AG09319 (cell line): Measurements from ENCODE around the gene THOC5.
A peak's percentile ranks its signal among the peaks of the same experiment; 100 is the strongest.
"Not testable (repeated sequence)": the region's sequence is repeated elsewhere in the genome, so short reads cannot be mapped to it uniquely, and the experiment has no call there.

Experiments used
- DNase-seq: peaks from one replicate; pipeline ENCODE4 v3.0.0-alpha.2; 2010; ENCODE audit warnings: low read depth; ENCODE audit errors: extremely low read depth
- CTCF ChIP-seq: IDR thresholded peaks from 2 replicates; pipeline ENCODE4 v1.5.1; 2011; ENCODE audit warnings: low read depth, mild to moderate bottlenecking, inconsistent platforms, low read length, moderate library complexity

THOC5 gene

DNA sequence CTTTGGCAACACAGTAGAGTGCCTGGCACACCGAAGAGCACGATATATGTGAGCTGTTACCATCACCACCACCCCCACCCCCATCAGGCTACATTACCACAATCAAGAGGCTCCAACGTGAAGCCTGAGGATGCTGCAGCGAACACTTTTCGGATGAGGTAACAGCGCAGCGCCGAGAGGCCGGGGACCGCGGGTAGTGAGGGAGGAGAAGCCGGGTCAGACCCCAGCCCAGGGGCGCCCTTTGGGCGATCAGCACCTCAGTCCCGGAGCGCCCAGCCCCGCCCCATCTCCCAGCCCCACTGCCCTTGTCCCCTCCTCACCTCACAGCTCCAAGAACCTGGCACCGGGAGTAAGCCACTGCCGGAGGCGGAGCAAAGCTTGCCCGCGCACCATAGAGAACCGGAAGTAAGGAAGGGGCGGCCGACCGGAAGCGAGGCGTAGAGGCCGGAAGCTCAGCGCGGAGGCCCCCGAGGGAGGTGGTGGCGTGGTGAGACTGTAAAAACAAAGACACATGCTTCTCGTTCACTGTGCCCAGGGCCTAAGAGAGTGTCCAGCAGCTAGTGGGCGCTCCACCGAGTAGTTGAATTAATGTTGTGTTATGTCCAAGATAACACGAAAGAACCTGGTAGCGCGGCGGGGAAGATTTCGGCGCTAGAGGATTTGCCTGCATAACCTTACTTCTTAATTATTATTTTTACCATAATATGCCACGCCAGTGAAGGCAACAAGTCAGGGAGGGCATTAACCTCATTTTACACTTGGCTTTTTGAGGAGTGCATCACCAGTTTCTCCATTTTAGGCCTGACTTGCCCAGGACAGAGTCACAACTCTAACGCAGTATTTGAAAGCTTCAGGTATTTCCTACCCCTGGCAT is at the start of gene THOC5:
THOC5 (minus strand) TSS at position 407 of the 874 bp plus-strand sequence. CDS start 4,610 bp downstream, outside the sequence.
- peak; percentile 77 for TF ChIP-seq CTCF
- peak; percentile 86 for DNase-seq

- no peak for DNase-seq
- TF ChIP-seq CTCF, result no peak
Observed at GRCh38 chr22:29598684-29599020, 45.1 kb upstream of the THOC5 start.

GRCh38 chr22:29597871-29598683 is 44.5 kb upstream of the THOC5 start:
- not testable (repeated sequence) for DNase-seq

GRCh38 chr22:29596408-29596807 is 42.9 kb upstream of the THOC5 start:
- no peak for DNase-seq
- TF ChIP-seq CTCF, result no peak

GRCh38 chr22:29594447-29594846 is 40.9 kb upstream of the THOC5 start:
- DNase-seq, result not testable (repeated sequence)

DNA sequence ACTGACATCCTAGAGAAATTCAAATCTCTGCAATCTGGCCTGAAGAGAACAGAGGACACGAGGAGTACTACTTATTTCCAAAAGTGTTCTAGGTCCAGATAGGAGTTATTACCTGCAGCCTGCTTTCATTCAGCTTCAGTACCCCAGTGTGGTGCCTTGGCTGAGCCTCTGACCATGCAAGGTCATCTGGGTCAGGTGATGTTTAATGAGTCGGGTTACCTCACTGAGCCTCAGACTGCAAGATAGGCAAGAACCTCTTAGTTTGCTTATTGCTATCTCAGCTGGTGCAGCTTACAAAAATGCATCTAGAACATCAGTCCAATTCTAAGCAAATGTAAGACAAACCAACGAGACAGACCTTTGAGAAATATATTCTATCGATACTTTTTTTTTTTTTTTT is 40.4 kb upstream of the THOC5 start:
- TF ChIP-seq CTCF, result no peak
- no peak for DNase-seq

DNA sequence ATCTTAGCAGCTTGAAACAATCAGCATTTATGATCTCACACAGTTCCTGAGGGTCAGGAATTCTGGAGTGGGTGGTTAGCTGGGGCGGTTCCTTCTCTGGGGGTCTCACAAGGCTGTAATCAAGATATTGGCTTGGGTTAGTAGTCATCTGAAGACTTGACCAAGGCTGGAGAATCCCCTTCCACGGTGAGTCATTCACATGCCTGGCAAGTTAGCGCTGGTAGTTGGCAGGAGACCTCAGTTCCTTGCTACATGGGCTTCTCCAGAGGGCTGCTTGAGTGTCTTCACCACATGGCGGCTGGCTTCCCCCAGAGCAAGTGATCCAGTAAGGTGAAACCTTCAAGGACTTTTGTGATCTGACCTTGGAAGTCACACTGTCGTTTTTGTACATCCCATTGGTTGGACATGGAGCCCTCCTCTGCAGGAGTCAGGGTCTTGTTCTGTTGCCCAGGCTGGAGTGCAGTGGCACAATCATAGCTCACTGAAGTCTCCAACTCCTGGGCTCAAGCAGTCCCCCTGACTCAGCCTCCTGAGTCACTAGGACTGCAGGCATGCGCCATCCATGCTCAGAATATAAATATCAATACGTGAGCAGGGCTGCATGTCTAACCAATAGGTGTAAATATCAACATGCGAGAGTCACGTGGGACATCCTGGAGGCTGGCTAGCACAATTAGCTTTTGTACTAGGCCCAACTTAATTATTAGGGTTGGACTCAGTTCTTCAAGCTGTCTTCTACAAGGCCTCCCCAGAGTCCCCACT is 34.6 kb upstream of the THOC5 start:
- no peak for TF ChIP-seq CTCF
- DNase-seq, result peak; percentile 75

GRCh38 chr22:29586193-29586705 is 32.7 kb upstream of the THOC5 start:
- DNase-seq, result not testable (repeated sequence)
